ENCODE measurements around the gene CRY2.
"Not testable (repeated sequence)": the region's sequence is repeated elsewhere in the genome, so short reads cannot be mapped to it uniquely, and the experiment has no call there.

CRY2 gene

DNA sequence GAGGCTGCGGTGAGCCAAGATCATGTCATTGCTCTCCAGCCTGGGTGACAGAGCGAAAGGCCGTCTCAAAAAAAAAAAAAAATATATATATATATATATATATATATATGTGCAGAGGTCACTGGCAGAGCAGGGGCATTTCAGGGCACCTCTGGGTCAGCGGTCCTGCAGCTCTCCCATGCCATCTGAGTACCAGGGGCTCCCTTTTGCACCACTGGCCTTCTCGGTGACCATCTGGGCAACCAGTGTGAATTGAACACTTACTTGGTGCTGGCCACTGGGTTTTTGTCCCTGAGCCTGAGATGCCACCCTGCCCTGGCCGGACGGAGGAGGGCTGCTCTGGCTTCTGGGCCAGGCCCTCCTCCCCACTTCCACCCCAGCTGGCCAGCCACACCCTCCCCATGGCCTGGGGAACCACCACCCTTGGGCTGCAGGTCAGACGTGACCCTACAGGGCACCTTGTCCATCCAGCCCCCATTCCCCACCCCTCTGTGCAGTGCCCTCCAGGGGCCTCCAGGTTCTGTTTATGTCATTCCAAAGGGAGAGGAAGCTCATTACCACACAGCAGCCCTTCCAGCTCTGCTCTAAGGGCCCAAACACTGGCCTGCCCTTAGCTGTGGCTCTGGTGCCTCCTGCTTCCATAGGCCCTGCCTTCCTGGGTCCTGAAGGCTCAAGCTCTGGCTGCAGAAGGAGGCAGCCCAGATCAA, 48.4 kb downstream of the CRY2 start:
- Histone ChIP-seq H3K27ac (ENCODE audit: low read length) (no peak overlapping the region), H3K4me1 (ENCODE audit: control insufficient read depth in 1 of 2, insufficient read depth in 2 of 2, low read length in 2 of 2) (peaks cover 3 to 10% of the 10 kb centered on the region in 2 donors), H3K4me3 (ENCODE audit: low read depth in 1 of 2, low read length in 2 of 2) (no peak overlapping the region), H3K27me3 (ENCODE audit: low read depth, low read length) (peaks cover 18% of the 10 kb centered on the region), H3K9me3 (ENCODE audit: control insufficient read depth in 1 of 2, low read length in 2 of 2) (no peaks in the 10 kb centered on the region), H3K36me3 (ENCODE audit: control insufficient read depth in 1 of 2, insufficient read depth in 2 of 2, low read length in 2 of 2) (no peaks in the 10 kb centered on the region)

DNA sequence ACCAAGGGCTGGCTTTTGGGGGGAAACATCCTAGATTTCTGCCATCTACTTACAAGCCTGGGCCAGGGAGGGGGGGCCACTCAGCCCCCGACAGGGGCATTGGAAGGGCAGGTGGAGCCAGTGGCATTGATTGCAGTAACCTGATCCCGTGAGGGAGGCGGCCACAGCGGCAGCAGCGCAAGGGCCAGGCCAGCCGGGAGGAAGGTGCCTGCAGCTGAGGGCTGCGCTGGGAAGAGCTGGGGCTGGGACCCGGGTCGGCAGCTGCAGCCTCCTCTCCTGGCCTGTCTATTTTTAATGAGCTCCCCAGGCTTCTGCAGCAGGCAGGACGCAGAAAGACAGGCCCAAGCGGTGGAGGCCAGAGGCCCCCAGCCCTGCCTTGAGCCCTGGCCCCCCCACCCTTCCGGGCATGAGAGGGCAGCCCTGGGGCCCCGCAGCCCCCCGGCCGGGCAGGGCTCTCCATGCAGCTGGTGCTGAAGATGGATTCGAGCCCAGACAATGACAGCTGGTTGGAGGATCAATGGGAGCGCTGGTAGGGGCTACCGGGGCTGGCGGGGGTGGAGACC, 49.2 kb downstream of the CRY2 start:
- Histone ChIP-seq H3K27me3 (ENCODE audit: low read depth, low read length) (peaks cover 18% of the 10 kb centered on the region), H3K9me3 (ENCODE audit: control insufficient read depth in 1 of 2, low read length in 2 of 2) (no peaks in the 10 kb centered on the region), H3K4me3 (ENCODE audit: low read depth in 1 of 2, low read length in 2 of 2) (no peak overlapping the region), H3K36me3 (ENCODE audit: control insufficient read depth in 1 of 2, insufficient read depth in 2 of 2, low read length in 2 of 2) (no peaks in the 10 kb centered on the region), H3K4me1 (ENCODE audit: control insufficient read depth in 1 of 2, insufficient read depth in 2 of 2, low read length in 2 of 2) (peaks cover 3 to 18% of the 10 kb centered on the region in 2 donors), H3K27ac (ENCODE audit: low read length) (no peak overlapping the region)

DNA sequence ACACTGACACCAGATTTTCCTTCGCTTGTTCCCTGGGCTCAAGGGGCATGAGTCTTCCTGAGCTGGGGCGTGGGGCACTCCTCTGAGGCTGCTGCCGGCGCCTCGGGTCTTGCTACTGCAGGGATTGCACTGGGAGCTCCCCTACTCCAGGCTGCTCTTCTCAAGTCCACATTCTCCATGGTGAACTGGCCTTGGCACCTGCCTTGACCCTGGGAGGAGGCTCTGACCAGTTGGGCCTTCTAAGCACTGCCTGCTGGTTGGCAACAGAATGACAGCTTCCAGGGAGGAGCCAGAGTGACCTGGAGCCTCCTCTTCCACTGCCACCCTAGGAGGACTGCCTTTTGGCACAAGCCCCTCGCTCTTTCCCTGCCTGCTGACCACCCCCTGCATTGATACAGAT, 50.3 kb downstream of the CRY2 start:
- Histone ChIP-seq H3K27ac (ENCODE audit: low read length) (no peak overlapping the region), H3K4me3 (ENCODE audit: low read depth in 1 of 2, low read length in 2 of 2) (no peak overlapping the region), H3K27me3 (ENCODE audit: low read depth, low read length) (peaks cover 18% of the 10 kb centered on the region), H3K4me1 (ENCODE audit: control insufficient read depth in 1 of 2, insufficient read depth in 2 of 2, low read length in 2 of 2) (peaks cover 3 to 21% of the 10 kb centered on the region in 2 donors), H3K36me3 (ENCODE audit: control insufficient read depth in 1 of 2, insufficient read depth in 2 of 2, low read length in 2 of 2) (peaks cover 0 to 6% of the 10 kb centered on the region in 2 donors), H3K9me3 (ENCODE audit: control insufficient read depth in 1 of 2, low read length in 2 of 2) (no peaks in the 10 kb centered on the region)

DNA sequence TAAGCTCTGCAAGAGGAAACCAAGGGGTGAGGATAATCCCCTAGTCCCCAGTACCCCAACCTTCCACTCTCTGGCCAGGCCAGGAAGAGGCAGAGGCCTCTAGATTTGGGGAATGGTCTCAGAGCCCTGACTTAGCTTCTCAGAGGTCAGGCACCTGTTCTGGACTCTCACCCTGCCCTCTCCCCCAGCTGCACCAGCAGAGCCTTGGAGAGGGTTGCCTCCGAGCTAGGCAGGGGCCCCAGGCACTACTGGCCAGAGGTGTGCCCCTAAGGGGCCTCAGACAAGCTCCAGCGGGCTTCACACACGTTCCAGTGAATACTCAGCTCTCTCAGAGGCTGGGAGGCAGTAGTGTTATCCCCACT, 51.8 kb downstream of the CRY2 start:
- peaks cover 18% of the 10 kb centered on the region for H3K27me3 ChIP-seq (ENCODE audit: low read depth, low read length)
- no peak overlapping the region for H3K27ac ChIP-seq (ENCODE audit: low read length)
- H3K4me3 ChIP-seq (ENCODE audit: low read depth in 1 of 2, low read length in 2 of 2): peak overlapping the region; percentile 42 to 66
- peaks cover 0 to 8% of the 10 kb centered on the region in 2 donors for H3K36me3 ChIP-seq (ENCODE audit: control insufficient read depth in 1 of 2, insufficient read depth in 2 of 2, low read length in 2 of 2)
- no peaks in the 10 kb centered on the region for H3K9me3 ChIP-seq (ENCODE audit: control insufficient read depth in 1 of 2, low read length in 2 of 2)
- peaks cover 3 to 21% of the 10 kb centered on the region in 2 donors for H3K4me1 ChIP-seq (ENCODE audit: control insufficient read depth in 1 of 2, insufficient read depth in 2 of 2, low read length in 2 of 2)

DNA sequence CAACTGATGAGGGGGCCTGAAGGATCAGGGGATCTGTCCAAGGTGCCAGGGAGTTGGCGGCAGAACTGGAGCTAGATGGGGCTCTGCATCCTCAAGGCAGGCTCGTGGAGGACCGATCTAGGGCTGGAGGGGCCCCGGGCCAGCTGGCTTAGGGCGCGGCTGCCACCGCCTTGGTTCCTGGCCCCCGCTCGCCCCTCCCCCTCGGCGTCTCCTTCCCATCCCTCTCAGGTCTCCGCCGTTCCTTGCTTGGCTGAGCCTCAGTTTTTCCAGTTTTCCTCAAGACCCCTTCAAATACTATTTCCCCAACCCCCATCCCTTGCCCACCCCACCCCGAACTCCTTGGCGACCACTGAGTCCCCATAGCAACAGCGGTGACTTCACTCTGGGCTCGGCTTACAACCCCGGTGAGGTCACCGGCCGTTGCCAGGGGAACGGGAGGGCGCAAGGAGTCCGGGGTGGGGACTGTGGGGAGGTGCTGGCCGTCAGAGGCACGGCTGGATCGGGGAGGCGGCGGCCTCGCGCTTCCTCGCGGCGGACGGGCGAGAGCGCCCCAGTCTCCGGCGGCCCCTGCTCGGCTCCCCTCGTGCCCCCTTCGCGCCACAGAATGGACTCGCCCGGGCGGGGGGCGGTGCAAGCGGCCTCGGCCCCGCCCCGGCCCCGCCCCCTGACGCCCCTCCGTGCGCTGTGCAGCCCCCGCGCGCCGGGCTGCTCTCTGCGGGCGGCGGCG, 52.3 kb downstream of the CRY2 start:
- Histone ChIP-seq H3K4me1 (ENCODE audit: control insufficient read depth in 1 of 2, insufficient read depth in 2 of 2, low read length in 2 of 2) (peaks cover 3 to 21% of the 10 kb centered on the region in 2 donors), H3K27ac (ENCODE audit: low read length) (no peak overlapping the region), H3K36me3 (ENCODE audit: control insufficient read depth in 1 of 2, insufficient read depth in 2 of 2, low read length in 2 of 2) (peaks cover 0 to 8% of the 10 kb centered on the region in 2 donors), H3K4me3 (ENCODE audit: low read depth in 1 of 2, low read length in 2 of 2) (peak overlapping the region; percentile 42 to 66), H3K27me3 (ENCODE audit: low read depth, low read length) (peaks cover 18% of the 10 kb centered on the region), H3K9me3 (ENCODE audit: control insufficient read depth in 1 of 2, low read length in 2 of 2) (no peaks in the 10 kb centered on the region)

DNA sequence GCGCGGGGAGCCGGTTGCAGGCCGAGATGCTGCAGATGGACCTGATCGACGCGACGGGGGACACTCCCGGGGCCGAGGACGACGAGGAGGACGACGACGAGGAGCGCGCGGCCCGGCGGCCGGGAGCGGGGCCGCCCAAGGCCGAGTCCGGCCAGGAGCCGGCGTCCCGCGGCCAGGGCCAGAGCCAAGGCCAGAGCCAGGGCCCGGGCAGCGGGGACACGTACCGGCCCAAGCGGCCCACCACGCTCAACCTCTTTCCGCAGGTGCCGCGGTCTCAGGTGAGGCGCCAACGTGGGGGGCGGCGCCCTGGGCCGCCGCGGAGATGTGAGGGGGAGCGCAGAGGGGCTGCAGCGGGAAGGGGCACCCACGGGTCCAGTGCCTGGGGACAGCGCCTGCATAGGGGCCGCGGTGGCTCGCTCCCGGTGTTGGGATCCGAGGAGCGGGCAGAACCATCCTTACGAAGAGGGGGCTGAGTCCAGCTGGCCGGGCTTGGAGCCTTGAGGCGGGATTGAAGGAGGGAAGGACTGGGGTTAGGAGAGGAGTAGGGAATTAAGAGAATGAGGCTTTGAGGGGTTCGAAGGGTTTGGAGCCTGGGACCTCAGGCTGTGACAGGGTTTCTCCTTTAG, 53.0 kb downstream of the CRY2 start:
- Histone ChIP-seq H3K27me3 (ENCODE audit: low read depth, low read length) (peaks cover 18% of the 10 kb centered on the region), H3K4me3 (ENCODE audit: low read depth in 1 of 2, low read length in 2 of 2) (peak overlapping the region; percentile 57 to 66), H3K4me1 (ENCODE audit: control insufficient read depth in 1 of 2, insufficient read depth in 2 of 2, low read length in 2 of 2) (peaks cover 3 to 21% of the 10 kb centered on the region in 2 donors)
- H3K27ac ChIP-seq (ENCODE audit: low read length); H3K36me3 ChIP-seq (ENCODE audit: control insufficient read depth in 1 of 2, insufficient read depth in 2 of 2, low read length in 2 of 2); H3K9me3 ChIP-seq (ENCODE audit: control insufficient read depth in 1 of 2, low read length in 2 of 2): not testable (repeated sequence)

DNA sequence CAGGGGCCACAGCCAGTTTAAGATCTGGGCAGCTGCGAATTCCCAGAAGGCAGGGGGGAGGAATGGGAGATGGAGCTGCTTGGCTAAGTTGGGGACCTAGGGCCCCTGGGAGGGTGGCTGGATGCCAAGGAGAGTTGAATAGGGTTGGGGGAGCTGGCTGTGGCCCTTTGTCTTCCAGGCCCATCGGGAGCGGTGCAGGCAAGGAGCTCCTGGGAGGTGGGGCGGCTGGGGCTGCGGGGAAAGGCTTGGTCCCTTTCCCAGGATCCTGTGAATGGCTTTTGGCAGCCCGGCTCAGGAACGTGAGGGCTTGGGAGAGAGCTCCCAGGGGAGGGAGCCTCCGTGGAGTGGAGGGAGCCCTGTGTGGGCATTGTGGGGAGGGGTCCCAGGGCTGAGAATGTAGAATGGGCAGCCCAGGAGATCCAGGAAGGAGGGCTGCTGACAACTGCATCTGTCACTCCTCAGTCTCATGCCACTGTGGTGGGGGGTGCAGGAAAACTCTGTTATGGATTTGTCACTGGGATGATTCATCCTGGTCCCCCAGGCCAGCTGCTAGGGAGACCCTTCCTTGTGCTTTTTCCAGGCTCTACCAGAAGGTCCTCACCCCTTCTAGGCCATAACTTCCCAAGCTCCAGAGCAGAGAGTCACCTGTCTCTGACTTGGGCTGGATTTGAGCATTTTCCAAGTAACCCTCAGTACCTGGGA, 53.8 kb downstream of the CRY2 start:
- peaks cover 3 to 21% of the 10 kb centered on the region in 2 donors for H3K4me1 ChIP-seq (ENCODE audit: control insufficient read depth in 1 of 2, insufficient read depth in 2 of 2, low read length in 2 of 2)
- H3K27ac ChIP-seq (ENCODE audit: low read length): no peak overlapping the region
- H3K9me3 ChIP-seq (ENCODE audit: control insufficient read depth in 1 of 2, low read length in 2 of 2): no peaks in the 10 kb centered on the region
- peaks cover 0 to 8% of the 10 kb centered on the region in 2 donors for H3K36me3 ChIP-seq (ENCODE audit: control insufficient read depth in 1 of 2, insufficient read depth in 2 of 2, low read length in 2 of 2)
- H3K27me3 ChIP-seq (ENCODE audit: low read depth, low read length): peaks cover 14% of the 10 kb centered on the region
- H3K4me3 ChIP-seq (ENCODE audit: low read depth in 1 of 2, low read length in 2 of 2): peak overlapping the region; percentile 57 to 66

DNA sequence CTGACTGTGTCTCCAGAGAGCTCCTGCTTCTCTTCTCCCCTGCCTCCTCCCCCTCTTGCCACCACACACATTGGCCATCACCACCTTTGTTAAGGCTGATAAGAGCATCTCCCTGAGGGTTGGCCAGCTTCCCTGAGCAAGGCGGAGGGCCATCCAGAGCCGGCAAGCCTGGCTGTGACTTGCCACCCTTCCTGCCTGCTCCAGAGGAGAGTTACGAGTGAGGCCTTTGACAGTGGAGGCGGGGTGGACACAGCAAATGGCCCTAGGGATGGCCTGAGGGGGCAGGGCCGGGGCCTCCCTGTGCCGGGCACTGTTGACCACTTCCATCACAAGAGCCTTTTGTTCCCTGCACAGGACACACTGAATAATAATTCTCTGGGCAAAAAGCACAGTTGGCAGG, 54.4 kb downstream of the CRY2 start:
- H3K4me3 ChIP-seq (ENCODE audit: low read depth in 1 of 2, low read length in 2 of 2): no peak overlapping the region
- H3K27ac ChIP-seq (ENCODE audit: low read length): no peak overlapping the region
- peaks cover 3 to 21% of the 10 kb centered on the region in 2 donors for H3K4me1 ChIP-seq (ENCODE audit: control insufficient read depth in 1 of 2, insufficient read depth in 2 of 2, low read length in 2 of 2)
- no peaks in the 10 kb centered on the region for H3K9me3 ChIP-seq (ENCODE audit: control insufficient read depth in 1 of 2, low read length in 2 of 2)
- H3K36me3 ChIP-seq (ENCODE audit: control insufficient read depth in 1 of 2, insufficient read depth in 2 of 2, low read length in 2 of 2): peaks cover 0 to 8% of the 10 kb centered on the region in 2 donors
- peaks cover 10% of the 10 kb centered on the region for H3K27me3 ChIP-seq (ENCODE audit: low read depth, low read length)

DNA sequence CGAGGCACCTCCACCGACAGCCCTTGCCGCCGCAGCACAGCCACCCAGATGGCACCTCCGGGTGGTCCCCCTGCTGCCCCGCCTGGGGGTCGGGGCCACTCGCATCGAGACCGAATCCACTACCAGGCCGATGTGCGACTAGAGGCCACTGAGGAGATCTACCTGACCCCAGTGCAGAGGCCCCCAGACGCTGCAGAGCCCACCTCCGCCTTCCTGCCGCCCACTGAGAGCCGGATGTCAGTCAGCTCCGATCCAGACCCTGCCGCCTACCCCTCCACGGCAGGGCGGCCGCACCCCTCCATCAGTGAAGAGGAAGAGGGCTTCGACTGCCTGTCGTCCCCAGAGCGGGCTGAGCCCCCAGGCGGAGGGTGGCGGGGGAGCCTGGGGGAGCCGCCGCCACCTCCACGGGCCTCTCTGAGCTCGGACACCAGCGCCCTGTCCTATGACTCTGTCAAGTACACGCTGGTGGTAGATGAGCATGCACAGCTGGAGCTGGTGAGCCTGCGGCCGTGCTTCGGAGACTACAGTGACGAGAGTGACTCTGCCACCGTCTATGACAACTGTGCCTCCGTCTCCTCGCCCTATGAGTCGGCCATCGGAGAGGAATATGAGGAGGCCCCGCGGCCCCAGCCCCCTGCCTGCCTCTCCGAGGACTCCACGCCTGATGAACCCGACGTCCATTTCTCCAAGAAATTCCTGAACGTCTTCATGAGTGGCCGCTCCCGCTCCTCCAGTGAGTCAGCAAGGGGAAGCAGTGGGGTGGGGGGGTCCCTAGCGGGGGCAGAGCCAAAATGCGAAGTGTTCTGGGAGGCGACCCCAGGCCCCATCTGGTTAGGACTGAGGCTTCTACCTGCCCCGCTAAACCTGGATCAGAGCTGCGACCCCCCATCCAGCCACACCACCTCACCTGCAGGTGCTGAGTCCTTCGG, 55.4 kb downstream of the CRY2 start:
- Histone ChIP-seq H3K36me3 (ENCODE audit: control insufficient read depth in 1 of 2, insufficient read depth in 2 of 2, low read length in 2 of 2) (peaks cover 0 to 8% of the 10 kb centered on the region in 2 donors), H3K27me3 (ENCODE audit: low read depth, low read length) (peaks cover 10% of the 10 kb centered on the region), H3K9me3 (ENCODE audit: control insufficient read depth in 1 of 2, low read length in 2 of 2) (no peaks in the 10 kb centered on the region), H3K4me1 (ENCODE audit: control insufficient read depth in 1 of 2, insufficient read depth in 2 of 2, low read length in 2 of 2) (peaks cover 3 to 21% of the 10 kb centered on the region in 2 donors), H3K4me3 (ENCODE audit: low read depth in 1 of 2, low read length in 2 of 2) (no peak overlapping the region), H3K27ac (ENCODE audit: low read length) (no peak overlapping the region)

DNA sequence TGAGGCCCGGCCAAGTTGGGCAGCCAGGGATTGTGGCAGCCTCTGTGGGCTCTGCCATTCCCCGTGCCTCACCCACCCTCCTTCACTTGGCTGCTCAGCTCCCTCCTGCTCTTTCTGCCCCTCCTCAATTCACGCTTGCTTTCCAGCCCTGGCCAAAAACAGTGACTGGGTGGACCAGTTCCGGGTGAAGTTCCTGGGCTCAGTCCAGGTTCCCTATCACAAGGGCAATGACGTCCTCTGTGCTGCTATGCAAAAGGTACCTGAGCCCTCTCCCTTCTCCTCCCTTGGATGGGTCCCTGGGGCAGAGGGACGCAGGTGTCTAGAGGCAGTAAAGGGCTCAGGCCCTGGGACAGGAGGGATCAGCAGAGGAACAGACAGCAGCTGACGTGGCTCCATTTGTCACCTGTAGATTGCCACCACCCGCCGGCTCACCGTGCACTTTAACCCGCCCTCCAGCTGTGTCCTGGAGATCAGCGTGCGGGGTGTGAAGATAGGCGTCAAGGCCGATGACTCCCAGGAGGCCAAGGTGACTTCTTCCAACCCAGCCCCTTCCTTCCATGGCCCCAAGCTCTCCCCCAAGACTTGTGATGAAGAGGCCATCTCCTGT, 57.1 kb downstream of the CRY2 start:
- Histone ChIP-seq H3K27me3 (ENCODE audit: low read depth, low read length) (no peaks in the 10 kb centered on the region), H3K4me1 (ENCODE audit: control insufficient read depth in 1 of 2, insufficient read depth in 2 of 2, low read length in 2 of 2) (peaks cover 0 to 16% of the 10 kb centered on the region in 2 donors), H3K36me3 (ENCODE audit: control insufficient read depth in 1 of 2, insufficient read depth in 2 of 2, low read length in 2 of 2) (peaks cover 0 to 13% of the 10 kb centered on the region in 2 donors), H3K9me3 (ENCODE audit: control insufficient read depth in 1 of 2, low read length in 2 of 2) (no peaks in the 10 kb centered on the region), H3K27ac (ENCODE audit: low read length) (no peak overlapping the region), H3K4me3 (ENCODE audit: low read depth in 1 of 2, low read length in 2 of 2) (no peak overlapping the region)
